CD4-positive, CD25-positive, alpha-beta regulatory T cell (primary cell): ENCODE results near the gene SORBS1. TPM values are rescaled to one million over a fixed set of nuclear protein-coding genes. Genes with fewer than 3 reads are reported as not detected.

ENCODE experiments used
- ATAC-seq, 2 donors: fragments of 150-1000 bp; cut with Tn5 transposase; one replicate each; pipeline ENCODE4 v1.10.0; 2021; ENCODE audit warnings: low read depth in 2 of 2, moderate number of reproducible peaks in 2 of 2, moderate library complexity in 1 of 2
- DNase-seq, 3 donors: peaks; one replicate each; pipeline versions ENCODE4 v3.0.0 to v3.0.0-alpha.2; 2012 to 2022; ENCODE audit warnings: mixed read lengths in 1 of 3
- H3K27ac ChIP-seq: one replicate; pipeline ENCODE4 v1.7.0; 2013; ENCODE audit warnings: mild to moderate bottlenecking, low read length; ENCODE audit not compliant: insufficient read depth, poor library complexity, severe bottlenecking
- H3K27me3 ChIP-seq: one replicate; pipeline ENCODE4 v1.7.0; 2013; ENCODE audit warnings: low read length; ENCODE audit not compliant: control insufficient read depth, insufficient read depth
- H3K36me3 ChIP-seq: one replicate; pipeline ENCODE4 v1.7.0; 2013; ENCODE audit warnings: mild to moderate bottlenecking, low read length, moderate library complexity; ENCODE audit not compliant: control insufficient read depth, insufficient read depth
- H3K4me1 ChIP-seq: 2 replicates; pipeline ENCODE4 v1.7.0; 2013; ENCODE audit warnings: mild to moderate bottlenecking, low read length; ENCODE audit not compliant: insufficient read depth, control insufficient read depth, poor library complexity, severe bottlenecking
- H3K4me3 ChIP-seq: one replicate; pipeline ENCODE4 v1.7.0; 2013; ENCODE audit warnings: low read depth, mild to moderate bottlenecking, low read length, moderate library complexity
- H3K9me3 ChIP-seq, 2 experiments: 1 replicate in 1 of 2; 2 replicates in 1 of 2; pipeline ENCODE4 v1.7.0; 2013; ENCODE audit warnings: low read length in 2 of 2, mild to moderate bottlenecking in 1 of 2, moderate library complexity in 1 of 2; ENCODE audit not compliant: control insufficient read depth in 2 of 2
- H3K27ac Mint-ChIP-seq, 3 donors: one replicate each; pipeline ENCODE4 v1.8.0; 2020 to 2022; ENCODE audit warnings: mild to moderate bottlenecking in 3 of 3, mixed read lengths in 3 of 3, moderate library complexity in 2 of 3
- H3K27me3 Mint-ChIP-seq: one replicate; pipeline ENCODE4 v1.8.0; 2022; ENCODE audit warnings: mild to moderate bottlenecking, mixed read lengths
- H3K36me3 Mint-ChIP-seq: one replicate; pipeline ENCODE4 v1.8.0; 2020; ENCODE audit warnings: mixed read lengths
- H3K4me1 Mint-ChIP-seq, 4 donors: one replicate each; pipeline ENCODE4 v1.8.0; 2020 to 2022; ENCODE audit warnings: mixed read lengths in 4 of 4, mild to moderate bottlenecking in 1 of 4
- H3K4me3 Mint-ChIP-seq, 4 donors: one replicate each; pipeline ENCODE4 v1.8.0; 2020 to 2022; ENCODE audit warnings: mild to moderate bottlenecking in 4 of 4, mixed read lengths in 4 of 4, moderate library complexity in 3 of 4
- H3K9me3 Mint-ChIP-seq, 7 donors: one replicate each; pipeline ENCODE4 v1.8.0; 2020 to 2022; ENCODE audit warnings: mixed read lengths in 7 of 7, mild to moderate bottlenecking in 3 of 7, moderate library complexity in 2 of 7
- polyA plus RNA-seq, 4 donors: library from polyadenylated mRNA; unstranded; fragments of 300-500 nt; fragmentation: Illumina TruSeq; gene quantifications; one replicate each; pipeline ENCODE4 v1.2.3, GENCODE V29; 2021
- total RNA-seq: library from RNA; stranded (reverse); gene quantifications from one replicate; pipeline ENCODE4 v1.2.3, GENCODE V29; 2022

Gene SORBS1
- total and polyA plus RNA-seq, 5 donors from 2014 or later, result 0.31 to 3.7 (median 0.38) TPM

GRCh38 chr10:95536894-95537541, 24.2 kb downstream of the SORBS1 start:
- H3K27me3 Mint-ChIP-seq, result peaks cover 5% of the 10 kb centered on the region

GRCh38 chr10:95536017-95536416, 25.2 kb downstream of the SORBS1 start:
- no peak for DNase-seq
- Histone ChIP-seq H3K36me3 (no peaks in the 10 kb centered on the region), H3K9me3 (no peaks in the 10 kb centered on the region), H3K4me3 (no peak overlapping the region), H3K27ac (no peak overlapping the region), H3K27me3 (no peaks in the 10 kb centered on the region), H3K4me1 (no peaks in the 10 kb centered on the region)
- Mint-ChIP-seq H3K36me3 (no peaks in the 10 kb centered on the region), H3K9me3 (peaks cover 0 to 2% (median 0%) of the 10 kb centered on the region in 7 donors), H3K27me3 (peaks cover 5% of the 10 kb centered on the region), H3K4me3 (no peak overlapping the region), H3K27ac (no peak overlapping the region), H3K4me1 (no peaks in the 10 kb centered on the region)
- no peak for ATAC-seq

More at GRCh38 chr10:95536894-95537541, 24.2 kb downstream of the SORBS1 start:
- Histone ChIP-seq H3K27ac (no peak overlapping the region), H3K36me3 (no peaks in the 10 kb centered on the region), H3K4me1 (no peaks in the 10 kb centered on the region), H3K9me3 (no peaks in the 10 kb centered on the region), H3K4me3 (no peak overlapping the region), H3K27me3 (no peaks in the 10 kb centered on the region)
- ATAC-seq, result no peak
- Mint-ChIP-seq H3K4me3 (no peak overlapping the region), H3K27ac (no peak overlapping the region), H3K9me3 (peaks cover 0 to 2% (median 0%) of the 10 kb centered on the region in 7 donors), H3K36me3 (no peaks in the 10 kb centered on the region), H3K4me1 (no peaks in the 10 kb centered on the region)
- DNase-seq, result no peak

- Mint-ChIP-seq H3K9me3 (peaks cover 0 to 2% (median 0%) of the 10 kb centered on the region in 7 donors), H3K27ac (no peak overlapping the region), H3K4me1 (no peaks in the 10 kb centered on the region), H3K27me3 (peaks cover 9% of the 10 kb centered on the region), H3K36me3 (no peaks in the 10 kb centered on the region), H3K4me3 (no peak overlapping the region)
- Histone ChIP-seq H3K27ac (no peak overlapping the region), H3K9me3 (no peaks in the 10 kb centered on the region), H3K4me1 (no peaks in the 10 kb centered on the region), H3K27me3 (no peaks in the 10 kb centered on the region), H3K4me3 (no peak overlapping the region), H3K36me3 (no peaks in the 10 kb centered on the region)
- ATAC-seq, result no peak
- no peak for DNase-seq
Observed at GRCh38 chr10:95535526-95535925, 25.6 kb downstream of the SORBS1 start.

- H3K9me3 ChIP-seq, result no peaks in the 10 kb centered on the region
- H3K27me3 ChIP-seq, result no peaks in the 10 kb centered on the region
- no peaks in the 10 kb centered on the region for H3K4me1 Mint-ChIP-seq
- H3K27ac Mint-ChIP-seq, result no peak overlapping the region
- peaks cover 0 to 2% (median 0%) of the 10 kb centered on the region in 7 donors for H3K9me3 Mint-ChIP-seq
- H3K36me3 Mint-ChIP-seq, result no peaks in the 10 kb centered on the region
- ATAC-seq, result no peak
- H3K4me3 Mint-ChIP-seq, result peak overlapping the region in 1 of 4 donors; percentile 2
- no peak for DNase-seq
- no peak overlapping the region for H3K27ac ChIP-seq
- H3K36me3 ChIP-seq, result no peaks in the 10 kb centered on the region
- H3K27me3 Mint-ChIP-seq, result peaks cover 9% of the 10 kb centered on the region
- H3K4me3 ChIP-seq, result no peak overlapping the region
- H3K4me1 ChIP-seq, result no peaks in the 10 kb centered on the region
Observed at GRCh38 chr10:95533590-95533989, 27.6 kb downstream of the SORBS1 start.

- DNase-seq (no peak), ATAC-seq (no peak)
- Mint-ChIP-seq H3K36me3 (no peaks in the 10 kb centered on the region), H3K4me1 (no peaks in the 10 kb centered on the region), H3K9me3 (peaks cover 0 to 2% (median 0%) of the 10 kb centered on the region in 7 donors), H3K27ac (no peak overlapping the region), H3K27me3 (peaks cover 17% of the 10 kb centered on the region), H3K4me3 (no peak overlapping the region)
- H3K9me3 ChIP-seq, result no peaks in the 10 kb centered on the region
- no peaks in the 10 kb centered on the region for H3K4me1 ChIP-seq
- no peaks in the 10 kb centered on the region for H3K27me3 ChIP-seq
- no peak overlapping the region for H3K27ac ChIP-seq
- H3K36me3 ChIP-seq, result no peaks in the 10 kb centered on the region
- no peak overlapping the region for H3K4me3 ChIP-seq
Observed at GRCh38 chr10:95532536-95532935, 28.6 kb downstream of the SORBS1 start.

- DNase-seq, result no peak
- Histone ChIP-seq H3K4me3 (no peak overlapping the region), H3K27ac (no peak overlapping the region), H3K4me1 (no peaks in the 10 kb centered on the region), H3K9me3 (no peaks in the 10 kb centered on the region), H3K36me3 (no peaks in the 10 kb centered on the region), H3K27me3 (no peaks in the 10 kb centered on the region)
- Mint-ChIP-seq H3K27me3 (peaks cover 18% of the 10 kb centered on the region), H3K4me3 (no peak overlapping the region), H3K9me3 (peaks cover 0 to 2% (median 0%) of the 10 kb centered on the region in 7 donors), H3K4me1 (no peaks in the 10 kb centered on the region), H3K27ac (no peak overlapping the region), H3K36me3 (no peaks in the 10 kb centered on the region)
- ATAC-seq, result no peak
Observed at GRCh38 chr10:95531994-95532399, 29.2 kb downstream of the SORBS1 start.

GRCh38 chr10:95531058-95531809, 29.9 kb downstream of the SORBS1 start:
- peaks cover 18% of the 10 kb centered on the region for H3K27me3 Mint-ChIP-seq
- H3K27ac Mint-ChIP-seq, result no peak overlapping the region
- no peaks in the 10 kb centered on the region for H3K4me1 Mint-ChIP-seq
- ATAC-seq (no peak), DNase-seq (no peak)
- H3K4me3 Mint-ChIP-seq, result no peak overlapping the region
- Histone ChIP-seq H3K4me3 (no peak overlapping the region), H3K4me1 (no peaks in the 10 kb centered on the region), H3K27me3 (peaks cover 2% of the 10 kb centered on the region), H3K36me3 (no peaks in the 10 kb centered on the region), H3K9me3 (no peaks in the 10 kb centered on the region), H3K27ac (no peak overlapping the region)
- H3K36me3 Mint-ChIP-seq, result no peaks in the 10 kb centered on the region
- peaks cover 0 to 2% (median 0%) of the 10 kb centered on the region in 7 donors for H3K9me3 Mint-ChIP-seq
